ENCODE data around the gene SAMD10. TPM values are rescaled to one million over a fixed set of nuclear protein-coding genes. Genes with fewer than 3 reads are reported as not detected.

SAMD10 gene
- total and polyA plus RNA-seq, 4 experiments from 2014 or later = 7.4 to 13.0 (median 8.6) TPM

DNA sequence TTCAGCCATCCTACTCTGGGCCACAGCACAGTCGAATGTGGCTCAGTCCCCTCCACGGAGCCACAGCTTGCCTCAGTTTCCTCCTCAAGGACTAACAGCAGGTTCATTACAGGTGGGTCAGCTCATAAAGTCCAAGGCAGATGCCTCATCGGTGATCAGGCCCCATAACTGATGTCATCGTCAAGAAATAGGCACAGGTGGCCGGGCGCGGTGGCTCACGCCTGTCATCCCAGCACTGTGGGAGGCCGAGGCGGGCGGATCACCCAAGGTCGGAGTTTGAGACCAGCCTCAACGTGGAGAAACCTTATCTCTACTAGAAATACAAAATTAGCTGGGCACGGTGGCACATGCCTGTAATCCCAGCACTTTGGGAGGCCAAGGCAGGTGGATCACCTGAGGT, 26.7 kb downstream of the SAMD10 start:
- CTCF ChIA-PET (ENCODE audit: partially characterized antibody) = interaction anchor here (1.2 kb wide), 1 partner anchor 28 kb away, joined by 3 read pairs; no protein-coding TSS in a partner anchor
- H3K4me1 ChIP-seq (ENCODE audit: insufficient read depth, low read length) = peaks cover 62% of the 10 kb centered on the region
- POLR2A ChIA-PET (ENCODE audit: partially characterized antibody) = no interaction called here
- H3K36me3 ChIP-seq (ENCODE audit: insufficient read depth, low read length) = no peaks in the 10 kb centered on the region
- intact Hi-C loops (cut with micrococcal nuclease) = no loop called here
- Mint-ChIP-seq H3K4me3 (peak overlapping the region in 2 of 8 donors; percentile 27 to 59), H3K36me3 (peaks cover 0 to 12% of the 10 kb centered on the region in 2 donors), H3K9me3 (peaks cover 0 to 2% (median 0%) of the 10 kb centered on the region in 8 donors), H3K4me1 (peaks cover 26 to 71% (median 49%) of the 10 kb centered on the region in 4 donors), H3K27me3 (no peaks in the 10 kb centered on the region), H3K27ac (peak overlapping the region in 3 of 7 donors; percentile 36 to 72 (median 65))
- DNase-seq = no peak
- no peaks in the 10 kb centered on the region for H3K27me3 ChIP-seq (ENCODE audit: insufficient read depth, low read length)
- no peak overlapping the region for H3K27ac ChIP-seq (ENCODE audit: low read depth, low read length)
- H3K9me3 ChIP-seq (ENCODE audit: control insufficient read depth in 1 of 2, low read length in 2 of 2) = no peaks in the 10 kb centered on the region
- H3K4me3 ChIP-seq (ENCODE audit: low read length in 2 of 2) = no peak overlapping the region

DNA sequence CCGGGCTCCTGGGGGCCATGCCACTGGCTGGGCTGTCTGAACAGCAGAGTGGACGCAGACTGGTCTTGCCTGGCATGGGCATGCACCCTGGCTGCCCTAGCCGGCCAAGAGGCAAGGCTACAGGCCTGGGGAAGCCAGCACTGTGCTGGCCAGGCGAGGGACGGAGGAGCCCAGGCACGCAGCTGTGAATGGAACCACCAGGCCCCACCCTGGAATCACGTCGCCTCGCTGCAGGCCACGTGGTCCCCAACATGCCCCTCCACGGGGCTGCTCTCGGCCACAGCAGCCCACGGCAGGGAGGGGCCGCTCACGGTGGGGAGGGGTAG, 27.3 kb downstream of the SAMD10 start:
- ChIA-PET CTCF (ENCODE audit: partially characterized antibody) (interaction anchor here (1.2 kb wide), 1 partner anchor 28 kb away, joined by 3 read pairs; no protein-coding TSS in a partner anchor), POLR2A (ENCODE audit: partially characterized antibody) (interaction anchor here (0.9 kb wide), 1 partner anchor 87 kb away, joined by 4 read pairs; the partner anchor contains the start of gene TPD52L2)
- H3K27me3 Mint-ChIP-seq = no peaks in the 10 kb centered on the region
- H3K4me1 Mint-ChIP-seq = peaks cover 31 to 71% (median 52%) of the 10 kb centered on the region in 4 donors
- intact Hi-C loops (cut with micrococcal nuclease) = no loop called here
- Histone ChIP-seq H3K36me3 (ENCODE audit: insufficient read depth, low read length) (no peaks in the 10 kb centered on the region), H3K4me1 (ENCODE audit: insufficient read depth, low read length) (peaks cover 62% of the 10 kb centered on the region), H3K9me3 (ENCODE audit: control insufficient read depth in 1 of 2, low read length in 2 of 2) (no peaks in the 10 kb centered on the region), H3K27ac (ENCODE audit: low read depth, low read length) (no peak overlapping the region), H3K4me3 (ENCODE audit: low read length in 2 of 2) (no peak overlapping the region), H3K27me3 (ENCODE audit: insufficient read depth, low read length) (no peaks in the 10 kb centered on the region)
- peaks cover 0 to 11% of the 10 kb centered on the region in 2 donors for H3K36me3 Mint-ChIP-seq
- no peak overlapping the region for H3K27ac Mint-ChIP-seq
- DNase-seq = peak in 1 of 5 donors; percentile 18
- peaks cover 0 to 2% (median 0%) of the 10 kb centered on the region in 8 donors for H3K9me3 Mint-ChIP-seq
- H3K4me3 Mint-ChIP-seq = no peak overlapping the region

DNA sequence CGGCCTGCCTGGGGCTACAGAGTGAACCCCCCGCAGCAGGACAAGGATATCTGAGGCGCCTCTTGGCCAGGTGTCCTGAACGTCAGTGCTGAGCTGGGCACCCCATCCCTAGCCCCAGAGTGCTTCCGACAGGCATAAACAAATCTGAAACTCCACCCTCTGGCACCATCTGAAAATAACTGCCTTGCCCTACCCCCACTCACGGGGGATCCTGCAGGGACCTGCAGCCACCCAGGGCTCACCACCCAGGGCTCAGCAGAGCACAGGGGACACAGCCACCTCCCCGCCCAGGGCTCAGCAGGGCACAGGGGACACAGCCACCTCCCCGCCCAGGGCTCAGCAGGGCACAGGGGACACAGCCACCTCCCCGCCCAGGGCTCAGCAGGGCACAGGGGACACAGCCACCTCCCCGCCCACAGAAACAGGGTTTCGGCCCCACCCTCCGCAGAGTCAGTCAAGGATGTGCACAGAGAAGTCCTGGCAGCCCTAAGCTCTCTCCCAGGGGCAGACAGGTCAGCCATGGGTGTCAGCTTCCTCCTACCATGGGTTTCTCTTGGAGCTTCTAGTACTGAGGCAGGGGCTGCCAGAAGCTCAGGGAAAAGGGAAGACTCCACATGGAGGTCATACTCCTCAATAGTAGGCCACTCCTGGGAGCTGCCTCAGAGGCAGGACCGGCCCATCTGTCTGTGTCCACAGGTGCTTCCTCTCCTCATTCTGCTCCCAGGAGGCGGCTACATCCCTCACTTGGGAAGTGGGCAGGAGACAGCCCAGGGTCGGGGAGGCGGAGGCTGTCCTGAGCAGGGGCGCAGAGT, 27.8 kb downstream of the SAMD10 start:
- Histone ChIP-seq H3K27ac (ENCODE audit: low read depth, low read length) (no peak overlapping the region), H3K9me3 (ENCODE audit: control insufficient read depth in 1 of 2, low read length in 2 of 2) (no peaks in the 10 kb centered on the region), H3K27me3 (ENCODE audit: insufficient read depth, low read length) (no peaks in the 10 kb centered on the region), H3K36me3 (ENCODE audit: insufficient read depth, low read length) (no peaks in the 10 kb centered on the region), H3K4me1 (ENCODE audit: insufficient read depth, low read length) (peaks cover 60% of the 10 kb centered on the region), H3K4me3 (ENCODE audit: low read length in 2 of 2) (no peak overlapping the region)
- DNase-seq = peak in 1 of 5 donors; percentile 30
- H3K36me3 Mint-ChIP-seq = peaks cover 0 to 14% of the 10 kb centered on the region in 2 donors
- CTCF ChIA-PET (ENCODE audit: partially characterized antibody) = no interaction called here
- peaks cover 0 to 2% (median 0%) of the 10 kb centered on the region in 8 donors for H3K9me3 Mint-ChIP-seq
- no peak overlapping the region for H3K4me3 Mint-ChIP-seq
- H3K4me1 Mint-ChIP-seq = peaks cover 34 to 73% (median 52%) of the 10 kb centered on the region in 4 donors
- intact Hi-C loops (cut with micrococcal nuclease) = no loop called here
- no peaks in the 10 kb centered on the region for H3K27me3 Mint-ChIP-seq
- peak overlapping the region in 3 of 7 donors; percentile 36 to 62 (median 46) for H3K27ac Mint-ChIP-seq
- POLR2A ChIA-PET (ENCODE audit: partially characterized antibody) = interaction anchor here (0.7 to 1.3 kb wide), 4 partner anchors 11 to 430 kb away, joined by 3 to 5 read pairs (median 4); partner anchors contain the start of genes PPDPF, PRPF6 and TPD52L2

DNA sequence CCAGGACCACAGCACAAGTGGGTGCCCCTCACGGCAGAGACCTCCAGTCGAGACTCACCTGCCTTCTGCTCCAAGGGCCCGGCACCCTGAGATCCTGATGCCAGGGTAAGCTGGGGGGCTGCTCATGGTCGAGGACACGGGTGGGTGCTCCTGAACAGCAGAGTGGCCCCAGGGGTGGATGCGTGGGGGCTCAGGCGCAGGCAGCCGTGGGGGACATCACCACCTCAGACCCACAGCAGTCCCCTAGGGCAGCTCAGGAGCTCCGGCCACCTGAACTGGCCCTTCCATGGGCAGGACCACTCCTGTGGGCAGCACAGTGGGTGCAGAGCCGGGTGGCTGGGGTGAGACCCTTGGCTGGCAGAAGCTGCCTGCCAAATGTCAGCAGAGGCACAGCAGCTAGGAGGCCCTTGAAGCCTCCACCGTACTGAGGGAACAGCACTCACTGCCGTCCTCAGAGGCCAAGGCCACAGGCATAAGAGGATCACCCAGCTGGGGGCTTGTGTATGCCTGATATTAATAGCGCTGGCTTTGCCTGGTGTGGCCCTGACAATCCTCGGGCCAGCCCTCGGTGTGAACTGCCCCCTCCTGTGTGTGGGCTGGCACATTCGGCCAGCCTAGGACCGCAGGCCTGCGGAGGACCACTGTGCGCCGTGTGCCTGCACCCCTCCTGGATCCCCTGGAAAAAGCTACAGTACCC, 28.6 kb downstream of the SAMD10 start:
- Histone ChIP-seq H3K27me3 (ENCODE audit: insufficient read depth, low read length) (no peaks in the 10 kb centered on the region), H3K9me3 (ENCODE audit: control insufficient read depth in 1 of 2, low read length in 2 of 2) (no peaks in the 10 kb centered on the region), H3K36me3 (ENCODE audit: insufficient read depth, low read length) (no peaks in the 10 kb centered on the region), H3K4me1 (ENCODE audit: insufficient read depth, low read length) (peaks cover 60% of the 10 kb centered on the region), H3K4me3 (ENCODE audit: low read length in 2 of 2) (no peak overlapping the region), H3K27ac (ENCODE audit: low read depth, low read length) (no peak overlapping the region)
- H3K27ac Mint-ChIP-seq = peak overlapping the region in 3 of 7 donors; percentile 25 to 99 (median 29)
- H3K9me3 Mint-ChIP-seq = peaks cover 0 to 2% (median 0%) of the 10 kb centered on the region in 8 donors
- ChIA-PET POLR2A (ENCODE audit: partially characterized antibody) (interaction anchor here (0.7 to 1.3 kb wide), 3 partner anchors 10 to 430 kb away, joined by 3 to 5 read pairs (median 3); partner anchors contain the start of genes PPDPF and PRPF6), CTCF (ENCODE audit: partially characterized antibody) (no interaction called here)
- peaks cover 0 to 14% of the 10 kb centered on the region in 2 donors for H3K36me3 Mint-ChIP-seq
- DNase-seq = peak in 1 of 5 donors; percentile 25
- no peaks in the 10 kb centered on the region for H3K27me3 Mint-ChIP-seq
- H3K4me1 Mint-ChIP-seq = peaks cover 34 to 73% (median 51%) of the 10 kb centered on the region in 4 donors
- no peak overlapping the region for H3K4me3 Mint-ChIP-seq
- intact Hi-C loops (cut with micrococcal nuclease) = no loop called here

DNA sequence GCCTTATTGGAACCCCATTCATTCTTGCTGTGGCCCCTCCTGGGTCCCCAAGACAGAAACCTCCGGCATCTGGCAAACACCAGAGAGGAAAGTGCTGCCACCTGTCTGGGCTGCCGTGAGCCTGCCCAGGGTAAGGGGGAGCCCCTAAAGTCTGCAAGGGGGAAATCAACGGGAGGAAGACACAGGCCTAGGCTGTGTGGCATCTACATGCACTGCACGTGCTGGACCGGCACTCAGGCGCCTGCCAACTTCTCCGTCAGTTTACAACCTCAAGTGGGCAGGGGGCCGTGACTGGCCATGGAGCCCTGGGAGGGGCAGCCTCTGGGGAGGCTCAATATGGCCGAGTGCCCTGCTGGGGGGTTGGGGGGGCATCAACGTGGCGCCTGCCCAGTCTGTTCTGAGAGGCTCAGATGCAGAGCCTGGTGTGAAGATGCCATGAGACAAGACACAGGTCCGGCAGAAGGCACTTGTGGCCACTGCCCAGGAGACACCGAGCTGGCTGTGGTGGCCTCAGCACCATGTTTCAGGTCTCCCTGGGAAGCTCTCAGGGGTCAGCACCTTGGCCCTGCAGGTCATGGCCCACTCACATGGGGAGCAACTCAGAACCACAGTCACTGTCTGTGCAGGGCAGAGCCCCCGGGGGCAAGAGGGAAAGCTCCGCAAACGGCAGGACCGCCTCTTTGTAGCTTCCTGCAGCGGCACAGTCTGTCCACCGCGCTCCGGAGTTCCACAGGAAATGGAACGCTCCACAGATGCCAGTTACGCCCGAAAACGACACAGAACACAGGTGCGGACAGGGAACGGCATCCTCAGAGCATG, 31.6 kb downstream of the SAMD10 start:
- ChIA-PET CTCF (ENCODE audit: partially characterized antibody) (no interaction called here), POLR2A (ENCODE audit: partially characterized antibody) (interaction anchor here (0.6 to 0.8 kb wide), 2 partner anchors 9 to 14 kb away, joined by 3 read pairs; no protein-coding TSS in a partner anchor)
- H3K27me3 ChIP-seq (ENCODE audit: insufficient read depth, low read length) = no peaks in the 10 kb centered on the region
- H3K27ac ChIP-seq (ENCODE audit: low read depth, low read length) = peak overlapping the region; percentile 58
- Mint-ChIP-seq H3K27me3 (no peaks in the 10 kb centered on the region), H3K4me3 (peak overlapping the region; percentile 80 to 98 (median 90)), H3K36me3 (peaks cover 3 to 27% of the 10 kb centered on the region in 2 donors), H3K27ac (peak overlapping the region; percentile 91 to 99 (median 97)), H3K9me3 (no peaks in the 10 kb centered on the region), H3K4me1 (peaks cover 26 to 60% (median 37%) of the 10 kb centered on the region in 4 donors)
- DNase-seq = peak in 3 of 5 donors; percentile 36 to 50 (median 46)
- H3K9me3 ChIP-seq (ENCODE audit: control insufficient read depth in 1 of 2, low read length in 2 of 2) = no peaks in the 10 kb centered on the region
- peak overlapping the region; percentile 46 to 52 for H3K4me3 ChIP-seq (ENCODE audit: low read length in 2 of 2)
- H3K4me1 ChIP-seq (ENCODE audit: insufficient read depth, low read length) = peaks cover 45% of the 10 kb centered on the region
- peaks cover 22% of the 10 kb centered on the region for H3K36me3 ChIP-seq (ENCODE audit: insufficient read depth, low read length)
- intact Hi-C loops (cut with micrococcal nuclease) = no loop called here

DNA sequence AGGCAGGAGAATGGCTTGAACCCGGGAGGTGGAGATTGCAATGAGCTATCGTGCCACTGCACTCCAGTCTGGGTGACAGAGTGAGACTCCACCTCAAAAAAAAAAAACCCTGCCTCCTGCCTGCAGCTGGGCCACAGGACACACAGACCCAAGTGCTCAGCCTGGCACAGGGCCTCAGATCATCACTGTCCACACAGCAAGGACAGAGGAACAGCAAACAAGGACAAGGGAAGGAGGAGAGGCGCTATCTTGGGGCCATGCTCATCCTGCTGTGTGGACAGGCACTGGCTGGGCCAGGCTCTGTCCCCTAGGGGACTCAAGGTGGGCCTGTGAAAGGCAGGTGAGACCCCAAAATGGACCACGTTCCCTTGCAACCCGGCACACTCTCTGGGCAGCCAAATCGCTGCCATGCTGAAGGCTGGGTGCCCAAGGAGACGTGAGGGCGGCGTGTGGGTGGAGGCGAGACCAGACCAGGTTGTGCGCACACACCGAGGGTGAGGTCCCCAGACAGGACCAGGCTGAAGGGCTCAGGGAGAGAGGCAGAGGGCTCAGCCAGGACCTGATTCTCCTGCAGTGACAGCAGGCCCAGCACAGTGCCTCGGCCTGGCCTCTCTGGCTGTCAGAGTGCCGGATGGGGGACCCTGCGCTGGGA, 32.3 kb downstream of the SAMD10 start:
- Histone ChIP-seq H3K36me3 (ENCODE audit: insufficient read depth, low read length) (peaks cover 25% of the 10 kb centered on the region), H3K4me3 (ENCODE audit: low read length in 2 of 2) (no peak overlapping the region), H3K27me3 (ENCODE audit: insufficient read depth, low read length) (no peaks in the 10 kb centered on the region), H3K9me3 (ENCODE audit: control insufficient read depth in 1 of 2, low read length in 2 of 2) (no peaks in the 10 kb centered on the region), H3K4me1 (ENCODE audit: insufficient read depth, low read length) (peaks cover 49% of the 10 kb centered on the region), H3K27ac (ENCODE audit: low read depth, low read length) (no peak overlapping the region)
- intact Hi-C loops (cut with micrococcal nuclease) = no loop called here
- POLR2A ChIA-PET (ENCODE audit: partially characterized antibody) = interaction anchor here (0.6 to 0.9 kb wide), 2 partner anchors 9 to 15 kb away, joined by 3 read pairs; partner anchors contain the start of gene UCKL1
- peaks cover 0 to 2% (median 0%) of the 10 kb centered on the region in 8 donors for H3K9me3 Mint-ChIP-seq
- H3K27ac Mint-ChIP-seq = peak overlapping the region; percentile 1 to 99 (median 57)
- peak overlapping the region in 6 of 8 donors; percentile 66 to 98 (median 82) for H3K4me3 Mint-ChIP-seq
- CTCF ChIA-PET (ENCODE audit: partially characterized antibody) = no interaction called here
- DNase-seq = peak in 1 of 5 donors; percentile 24
- peaks cover 3 to 29% of the 10 kb centered on the region in 2 donors for H3K36me3 Mint-ChIP-seq
- no peaks in the 10 kb centered on the region for H3K27me3 Mint-ChIP-seq
- peaks cover 27 to 60% (median 39%) of the 10 kb centered on the region in 4 donors for H3K4me1 Mint-ChIP-seq

All from CD4-positive, alpha-beta memory T cell (primary cell).